Measurements from ENCODE around the gene ELF4.

GRCh38 chrX:130058652-130059051 lies 51.6 kb downstream of the ELF4 start:
- TF ChIP-seq, protein P1, sequence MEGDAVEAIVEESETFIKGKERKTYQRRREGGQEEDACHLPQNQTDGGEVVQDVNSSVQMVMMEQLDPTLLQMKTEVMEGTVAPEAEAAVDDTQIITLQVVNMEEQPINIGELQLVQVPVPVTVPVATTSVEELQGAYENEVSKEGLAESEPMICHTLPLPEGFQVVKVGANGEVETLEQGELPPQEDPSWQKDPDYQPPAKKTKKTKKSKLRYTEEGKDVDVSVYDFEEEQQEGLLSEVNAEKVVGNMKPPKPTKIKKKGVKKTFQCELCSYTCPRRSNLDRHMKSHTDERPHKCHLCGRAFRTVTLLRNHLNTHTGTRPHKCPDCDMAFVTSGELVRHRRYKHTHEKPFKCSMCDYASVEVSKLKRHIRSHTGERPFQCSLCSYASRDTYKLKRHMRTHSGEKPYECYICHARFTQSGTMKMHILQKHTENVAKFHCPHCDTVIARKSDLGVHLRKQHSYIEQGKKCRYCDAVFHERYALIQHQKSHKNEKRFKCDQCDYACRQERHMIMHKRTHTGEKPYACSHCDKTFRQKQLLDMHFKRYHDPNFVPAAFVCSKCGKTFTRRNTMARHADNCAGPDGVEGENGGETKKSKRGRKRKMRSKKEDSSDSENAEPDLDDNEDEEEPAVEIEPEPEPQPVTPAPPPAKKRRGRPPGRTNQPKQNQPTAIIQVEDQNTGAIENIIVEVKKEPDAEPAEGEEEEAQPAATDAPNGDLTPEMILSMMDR (IDR thresholded peaks at IDR 0.05; ENCODE audit: poor library complexity), result no peak
- no peak for TF ChIP-seq EZH2 (IDR thresholded peaks at IDR 0.05; ENCODE audit: borderline replicate concordance)
- no peak for TF ChIP-seq EZH2phosphoT487 (IDR thresholded peaks at IDR 0.05; ENCODE audit: low read depth, severe bottlenecking, unreplicated experiment)

Measured in hepatocyte (in vitro differentiated cells).